Loucy (cell line): ENCODE measurements around the gene CR2.

Source experiments
- CTCF ChIP-seq: fragments of 200-600 bp; sonication (generic); conservative IDR thresholded peaks from 2 replicates; pipeline ENCODE4 v1.5.1; 2014; ENCODE audit warnings: mild to moderate bottlenecking, antibody characterized with exemption, low read length
- EZH2phosphoT487 ChIP-seq: fragments of 200-600 bp; IDR thresholded peaks from 2 replicates; pipeline ENCODE4 v1.6.1; 2018; ENCODE audit warnings: antibody characterized with exemption, mild to moderate bottlenecking, moderate library complexity, borderline replicate concordance

DNA sequence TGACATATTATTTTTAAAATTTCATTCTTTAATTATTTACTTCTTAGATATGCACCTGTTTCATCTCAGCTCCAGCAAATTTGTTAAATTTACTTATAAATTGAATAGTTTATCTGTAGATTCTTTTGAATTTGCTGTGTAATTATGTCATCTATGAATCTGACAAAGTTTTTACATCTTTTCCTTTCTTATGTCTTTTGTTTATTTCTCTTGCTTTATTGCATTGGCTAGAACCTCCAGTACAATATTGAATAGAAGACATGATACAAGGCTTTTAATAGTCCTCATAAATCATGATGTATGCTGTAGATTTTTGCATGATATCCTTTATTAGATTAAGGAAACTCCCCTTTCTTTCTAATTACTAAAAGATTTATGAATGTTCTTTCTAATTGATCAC lies 62.6 kb downstream of the CR2 start:
- no peak for TF ChIP-seq CTCF
- no peak for TF ChIP-seq EZH2phosphoT487
